Loucy (cell line): Measurements from ENCODE around the gene CNTNAP4.

Source experiments
- EZH2phosphoT487 ChIP-seq: fragments of 200-600 bp; IDR thresholded peaks from 2 replicates; pipeline ENCODE4 v1.6.1; 2018; ENCODE audit warnings: antibody characterized with exemption, mild to moderate bottlenecking, moderate library complexity, borderline replicate concordance
- TF ChIP-seq, protein P1 (sequence below): fragments of 200-600 bp; sonication (generic); conservative IDR thresholded peaks from 2 replicates; pipeline ENCODE4 v1.5.1; 2014; ENCODE audit warnings: mild to moderate bottlenecking, antibody characterized with exemption, low read length

DNA sequence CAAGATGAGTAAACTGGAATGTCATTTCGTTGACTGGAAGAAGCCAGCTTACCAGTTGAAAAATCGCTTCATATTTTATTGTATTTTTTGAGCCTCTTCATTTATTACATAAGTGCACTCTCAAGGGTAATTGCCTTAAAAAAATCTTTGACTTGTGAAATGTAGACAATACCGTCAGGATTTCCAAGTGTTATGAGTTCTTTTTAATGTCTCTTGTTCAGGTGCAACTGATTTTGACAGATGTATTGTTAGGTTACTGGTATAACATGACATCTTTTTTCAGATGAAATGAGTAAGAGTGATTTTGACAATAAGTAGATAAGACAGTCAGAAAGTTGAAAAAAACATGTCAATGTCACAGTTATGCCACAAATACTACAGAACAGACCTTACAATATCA is 169.1 kb downstream of the CNTNAP4 start:
- TF ChIP-seq, protein P1, sequence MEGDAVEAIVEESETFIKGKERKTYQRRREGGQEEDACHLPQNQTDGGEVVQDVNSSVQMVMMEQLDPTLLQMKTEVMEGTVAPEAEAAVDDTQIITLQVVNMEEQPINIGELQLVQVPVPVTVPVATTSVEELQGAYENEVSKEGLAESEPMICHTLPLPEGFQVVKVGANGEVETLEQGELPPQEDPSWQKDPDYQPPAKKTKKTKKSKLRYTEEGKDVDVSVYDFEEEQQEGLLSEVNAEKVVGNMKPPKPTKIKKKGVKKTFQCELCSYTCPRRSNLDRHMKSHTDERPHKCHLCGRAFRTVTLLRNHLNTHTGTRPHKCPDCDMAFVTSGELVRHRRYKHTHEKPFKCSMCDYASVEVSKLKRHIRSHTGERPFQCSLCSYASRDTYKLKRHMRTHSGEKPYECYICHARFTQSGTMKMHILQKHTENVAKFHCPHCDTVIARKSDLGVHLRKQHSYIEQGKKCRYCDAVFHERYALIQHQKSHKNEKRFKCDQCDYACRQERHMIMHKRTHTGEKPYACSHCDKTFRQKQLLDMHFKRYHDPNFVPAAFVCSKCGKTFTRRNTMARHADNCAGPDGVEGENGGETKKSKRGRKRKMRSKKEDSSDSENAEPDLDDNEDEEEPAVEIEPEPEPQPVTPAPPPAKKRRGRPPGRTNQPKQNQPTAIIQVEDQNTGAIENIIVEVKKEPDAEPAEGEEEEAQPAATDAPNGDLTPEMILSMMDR: no peak
- no peak for TF ChIP-seq EZH2phosphoT487
